ENCODE measurements around the gene STAB2.

STAB2 gene

GRCh38 chr12:103757248-103757647, 170.2 kb downstream of the STAB2 start:
- Histone ChIP-seq H3K27me3 (ENCODE audit: control insufficient read depth, insufficient read depth, low read length) (no peaks in the 10 kb centered on the region), H3K9ac (ENCODE audit: low read depth, low read length) (no peak overlapping the region)

GRCh38 chr12:103758310-103759089, 171.4 kb downstream of the STAB2 start:
- Histone ChIP-seq H3K27me3 (ENCODE audit: control insufficient read depth, insufficient read depth, low read length) (no peaks in the 10 kb centered on the region), H3K4me1 (ENCODE audit: control insufficient read depth, insufficient read depth, low read length) (no peaks in the 10 kb centered on the region), H3K36me3 (ENCODE audit: control insufficient read depth, insufficient read depth, low read length) (no peaks in the 10 kb centered on the region), H3K4me3 (ENCODE audit: low read depth, low read length) (no peak overlapping the region), H3K9me3 (ENCODE audit: control insufficient read depth, insufficient read depth, low read length) (no peaks in the 10 kb centered on the region), H3K9ac (ENCODE audit: low read depth, low read length) (no peak overlapping the region)

More at GRCh38 chr12:103757248-103757647, 170.2 kb downstream of the STAB2 start:
- Histone ChIP-seq H3K36me3 (ENCODE audit: control insufficient read depth, insufficient read depth, low read length) (no peaks in the 10 kb centered on the region), H3K4me1 (ENCODE audit: control insufficient read depth, insufficient read depth, low read length) (no peaks in the 10 kb centered on the region), H3K4me3 (ENCODE audit: low read depth, low read length) (no peak overlapping the region), H3K9me3 (ENCODE audit: control insufficient read depth, insufficient read depth, low read length) (no peaks in the 10 kb centered on the region)

GRCh38 chr12:103762473-103762872, 175.4 kb downstream of the STAB2 start:
- H3K27me3 ChIP-seq (ENCODE audit: control insufficient read depth, insufficient read depth, low read length), result no peaks in the 10 kb centered on the region
- peaks cover 3% of the 10 kb centered on the region for H3K4me1 ChIP-seq (ENCODE audit: control insufficient read depth, insufficient read depth, low read length)
- no peaks in the 10 kb centered on the region for H3K9me3 ChIP-seq (ENCODE audit: control insufficient read depth, insufficient read depth, low read length)
- no peak overlapping the region for H3K9ac ChIP-seq (ENCODE audit: low read depth, low read length)
- no peaks in the 10 kb centered on the region for H3K36me3 ChIP-seq (ENCODE audit: control insufficient read depth, insufficient read depth, low read length)
- no peak overlapping the region for H3K4me3 ChIP-seq (ENCODE audit: low read depth, low read length)

GRCh38 chr12:103765322-103765721, 178.2 kb downstream of the STAB2 start:
- Histone ChIP-seq H3K4me1 (ENCODE audit: control insufficient read depth, insufficient read depth, low read length) (peaks cover 8% of the 10 kb centered on the region), H3K9me3 (ENCODE audit: control insufficient read depth, insufficient read depth, low read length) (no peaks in the 10 kb centered on the region), H3K27me3 (ENCODE audit: control insufficient read depth, insufficient read depth, low read length) (no peaks in the 10 kb centered on the region), H3K36me3 (ENCODE audit: control insufficient read depth, insufficient read depth, low read length) (no peaks in the 10 kb centered on the region), H3K9ac (ENCODE audit: low read depth, low read length) (no peak overlapping the region), H3K4me3 (ENCODE audit: low read depth, low read length) (no peak overlapping the region)

- no peaks in the 10 kb centered on the region for H3K36me3 ChIP-seq (ENCODE audit: control insufficient read depth, insufficient read depth, low read length)
- no peak overlapping the region for H3K9ac ChIP-seq (ENCODE audit: low read depth, low read length)
- no peaks in the 10 kb centered on the region for H3K27me3 ChIP-seq (ENCODE audit: control insufficient read depth, insufficient read depth, low read length)
- peaks cover 8% of the 10 kb centered on the region for H3K4me1 ChIP-seq (ENCODE audit: control insufficient read depth, insufficient read depth, low read length)
- no peak overlapping the region for H3K4me3 ChIP-seq (ENCODE audit: low read depth, low read length)
- H3K9me3 ChIP-seq (ENCODE audit: control insufficient read depth, insufficient read depth, low read length), result no peaks in the 10 kb centered on the region
Observed at GRCh38 chr12:103766028-103766427, 179.0 kb downstream of the STAB2 start.

GRCh38 chr12:103768467-103769123, 181.5 kb downstream of the STAB2 start:
- Histone ChIP-seq H3K9ac (ENCODE audit: low read depth, low read length) (no peak overlapping the region), H3K4me3 (ENCODE audit: low read depth, low read length) (no peak overlapping the region), H3K27me3 (ENCODE audit: control insufficient read depth, insufficient read depth, low read length) (no peaks in the 10 kb centered on the region), H3K9me3 (ENCODE audit: control insufficient read depth, insufficient read depth, low read length) (no peaks in the 10 kb centered on the region), H3K36me3 (ENCODE audit: control insufficient read depth, insufficient read depth, low read length) (no peaks in the 10 kb centered on the region), H3K4me1 (ENCODE audit: control insufficient read depth, insufficient read depth, low read length) (peaks cover 11% of the 10 kb centered on the region)

GRCh38 chr12:103769240-103769945, 182.3 kb downstream of the STAB2 start:
- Histone ChIP-seq H3K4me1 (ENCODE audit: control insufficient read depth, insufficient read depth, low read length) (peaks cover 11% of the 10 kb centered on the region), H3K36me3 (ENCODE audit: control insufficient read depth, insufficient read depth, low read length) (no peaks in the 10 kb centered on the region), H3K9ac (ENCODE audit: low read depth, low read length) (no peak overlapping the region), H3K27me3 (ENCODE audit: control insufficient read depth, insufficient read depth, low read length) (no peaks in the 10 kb centered on the region), H3K4me3 (ENCODE audit: low read depth, low read length) (no peak overlapping the region), H3K9me3 (ENCODE audit: control insufficient read depth, insufficient read depth, low read length) (no peaks in the 10 kb centered on the region)

- Histone ChIP-seq H3K9me3 (ENCODE audit: control insufficient read depth, insufficient read depth, low read length) (no peaks in the 10 kb centered on the region), H3K4me3 (ENCODE audit: low read depth, low read length) (no peak overlapping the region), H3K36me3 (ENCODE audit: control insufficient read depth, insufficient read depth, low read length) (no peaks in the 10 kb centered on the region), H3K9ac (ENCODE audit: low read depth, low read length) (no peak overlapping the region), H3K4me1 (ENCODE audit: control insufficient read depth, insufficient read depth, low read length) (peaks cover 8% of the 10 kb centered on the region), H3K27me3 (ENCODE audit: control insufficient read depth, insufficient read depth, low read length) (no peaks in the 10 kb centered on the region)
Observed at GRCh38 chr12:103771466-103771865, 184.4 kb downstream of the STAB2 start.

GRCh38 chr12:103772367-103773108, 185.5 kb downstream of the STAB2 start:
- no peaks in the 10 kb centered on the region for H3K27me3 ChIP-seq (ENCODE audit: control insufficient read depth, insufficient read depth, low read length)
- H3K4me1 ChIP-seq (ENCODE audit: control insufficient read depth, insufficient read depth, low read length), result peaks cover 8% of the 10 kb centered on the region
- no peaks in the 10 kb centered on the region for H3K9me3 ChIP-seq (ENCODE audit: control insufficient read depth, insufficient read depth, low read length)
- H3K36me3 ChIP-seq (ENCODE audit: control insufficient read depth, insufficient read depth, low read length), result no peaks in the 10 kb centered on the region
- H3K9ac ChIP-seq (ENCODE audit: low read depth, low read length), result no peak overlapping the region
- H3K4me3 ChIP-seq (ENCODE audit: low read depth, low read length), result no peak overlapping the region

GRCh38 chr12:103773109-103773910, 186.2 kb downstream of the STAB2 start:
- no peaks in the 10 kb centered on the region for H3K27me3 ChIP-seq (ENCODE audit: control insufficient read depth, insufficient read depth, low read length)
- no peak overlapping the region for H3K9ac ChIP-seq (ENCODE audit: low read depth, low read length)
- H3K36me3 ChIP-seq (ENCODE audit: control insufficient read depth, insufficient read depth, low read length), result no peaks in the 10 kb centered on the region
- no peak overlapping the region for H3K4me3 ChIP-seq (ENCODE audit: low read depth, low read length)
- no peaks in the 10 kb centered on the region for H3K9me3 ChIP-seq (ENCODE audit: control insufficient read depth, insufficient read depth, low read length)
- H3K4me1 ChIP-seq (ENCODE audit: control insufficient read depth, insufficient read depth, low read length), result peaks cover 8% of the 10 kb centered on the region
